ENCODE measurements around the gene SCT. TPM values are rescaled to one million over a fixed set of nuclear protein-coding genes. Genes with fewer than 3 reads are reported as not detected.

The SCT gene
- total and polyA plus RNA-seq, 2 of the 4 experiments (the other 2 are of a cell fraction) = not detected

DNA sequence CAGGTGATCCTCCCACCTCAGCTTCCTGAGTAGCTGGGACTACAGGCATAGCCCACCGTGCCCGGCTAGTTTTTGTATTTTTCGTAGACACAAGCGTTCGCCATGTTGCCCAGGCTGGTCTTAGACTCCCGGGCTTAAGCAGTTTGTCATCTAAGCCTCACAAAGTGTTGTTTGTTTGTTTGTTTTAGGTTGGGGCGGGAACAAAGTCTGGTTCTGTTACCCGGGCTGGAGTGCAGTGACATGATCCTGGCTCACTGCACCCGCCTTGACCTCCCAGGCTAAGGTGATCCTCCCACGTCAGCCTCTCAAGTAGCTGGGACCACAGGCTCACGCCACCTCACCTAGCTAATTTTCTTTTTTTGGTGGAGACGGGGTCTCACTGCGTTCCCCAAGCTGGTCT lies 23.8 kb downstream of the SCT start:
- 67% methylated on average over 3 of the region's 13 CpGs; no CpG with 5 or more reads in 1 of the 2 experiments for WGBS, 2 experiments (ENCODE audit: extremely low coverage in 2 of 2, insufficient read length in 1 of 2)
- in situ Hi-C loops (cut with MboI; ENCODE audit: low sequenced_read_pairs) = no loop called here
- Histone ChIP-seq H3K9me1 (ENCODE audit: insufficient read depth, low read length) (no peaks in the 10 kb centered on the region), H3K14ac (replicated peaks; ENCODE audit: low read depth, low read length) (no peak overlapping the region), H4K5ac (ENCODE audit: low read depth, low read length) (no peak overlapping the region), H3K4me3 (ENCODE audit: insufficient read depth, low read depth, low read length) (no peak overlapping the region), H3K18ac (ENCODE audit: low read depth, low read length) (no peak overlapping the region), H2BK15ac (ENCODE audit: low read depth, low read length) (no peak overlapping the region), H4K8ac (ENCODE audit: low read depth in 2 of 2, low read length in 2 of 2) (no peak overlapping the region), H3K23ac (ENCODE audit: low read depth, low read length) (no peak overlapping the region), H2BK5ac (ENCODE audit: low read depth, low read length, poor library complexity, severe bottlenecking) (no peak overlapping the region), H2BK20ac (ENCODE audit: low read depth, low read length) (no peak overlapping the region), H3K4me2 (ENCODE audit: low read depth, low read length) (no peak overlapping the region), H3K4ac (ENCODE audit: low read depth, low read length) (no peak overlapping the region), H3K9ac (ENCODE audit: low read depth, low read length) (no peak overlapping the region), H3K27me3 (ENCODE audit: control insufficient read depth, insufficient read depth, low read length) (no peaks in the 10 kb centered on the region), H2AK5ac (ENCODE audit: low read depth, low read length) (no peak overlapping the region), H3K9me3 (ENCODE audit: control insufficient read depth, insufficient read depth, low read length) (no peaks in the 10 kb centered on the region), H2BK120ac (ENCODE audit: low read depth, low read length) (no peak overlapping the region), H3K4me1 (ENCODE audit: control insufficient read depth, insufficient read depth, low read length) (no peaks in the 10 kb centered on the region), H3K36me3 (ENCODE audit: control insufficient read depth, insufficient read depth, low read length) (peaks cover 76% of the 10 kb centered on the region), H4K91ac (ENCODE audit: insufficient read depth, low read depth, low read length) (no peak overlapping the region), H2AFZ (replicated peaks; ENCODE audit: low read length, poor library complexity) (no peak overlapping the region), H3K56ac (ENCODE audit: extremely low read depth, insufficient read depth, low read length) (no peak overlapping the region), H3K27ac (ENCODE audit: insufficient read depth, low read length) (no peak overlapping the region), H3K79me1 (ENCODE audit: low read depth in 1 of 2, low read length in 2 of 2) (peaks cover 10 to 31% of the 10 kb centered on the region in 2 experiments), H4K20me1 (ENCODE audit: insufficient read depth, low read length) (0 out of 2 replicates have a peak, but pooled peaks cover 4% of the 10 kb centered on the region), H2AK9ac (replicated peaks; ENCODE audit: low read depth, low read length, poor library complexity) (no peak overlapping the region)
- intact Hi-C loops (cut with micrococcal nuclease) = no loop called here
- BruUV-seq (replicated peaks) = no TSS peak
- ATAC-seq (ENCODE audit: low read depth) = no peak
- dilution Hi-C loops (cut with HindIII; ENCODE audit: low sequenced_read_pairs, unreplicated experiment) = no loop called here
- TF ChIP-seq SMC3 (IDR thresholded peaks at IDR 0.05; ENCODE audit: low read depth, low read length) = no peak
- TF ChIP-seq, protein P1, sequence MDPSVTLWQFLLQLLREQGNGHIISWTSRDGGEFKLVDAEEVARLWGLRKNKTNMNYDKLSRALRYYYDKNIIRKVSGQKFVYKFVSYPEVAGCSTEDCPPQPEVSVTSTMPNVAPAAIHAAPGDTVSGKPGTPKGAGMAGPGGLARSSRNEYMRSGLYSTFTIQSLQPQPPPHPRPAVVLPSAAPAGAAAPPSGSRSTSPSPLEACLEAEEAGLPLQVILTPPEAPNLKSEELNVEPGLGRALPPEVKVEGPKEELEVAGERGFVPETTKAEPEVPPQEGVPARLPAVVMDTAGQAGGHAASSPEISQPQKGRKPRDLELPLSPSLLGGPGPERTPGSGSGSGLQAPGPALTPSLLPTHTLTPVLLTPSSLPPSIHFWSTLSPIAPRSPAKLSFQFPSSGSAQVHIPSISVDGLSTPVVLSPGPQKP (IDR thresholded peaks at IDR 0.05; ENCODE audit: borderline replicate concordance, low read depth, low read length) = no peak
- ChIA-PET CTCF (no interaction called here), POLR2A (ENCODE audit: unreplicated experiment) (no interaction called here)
- DNase-seq = no peak

All from IMR-90 (cell line).